T-helper 1 cell treated with Interleukin-12 subunit alpha and Interleukin-12 subunit beta and Interleukin-4 antibody, amounts not matched to agents 30 μg/mL and 1 μg/mL, for 36 hours (primary cell): ENCODE data around the gene TSPYL2.
A peak's percentile ranks its signal among the peaks of the same experiment; 100 is the strongest.

Experiments used
- H3K27ac Mint-ChIP-seq: one replicate; pipeline ENCODE4 v1.8.0; 2021; ENCODE audit warnings: mild to moderate bottlenecking, mixed read lengths
- H3K27me3 Mint-ChIP-seq: one replicate; pipeline ENCODE4 v1.8.0; 2021; ENCODE audit warnings: low read depth, mixed read lengths
- H3K36me3 Mint-ChIP-seq: one replicate; pipeline ENCODE4 v1.8.0; 2021; ENCODE audit warnings: low read depth, mixed read lengths
- H3K4me1 Mint-ChIP-seq: one replicate; pipeline ENCODE4 v1.8.0; 2021; ENCODE audit warnings: low read depth, mixed read lengths
- H3K4me3 Mint-ChIP-seq: one replicate; pipeline ENCODE4 v1.8.0; 2021; ENCODE audit warnings: mild to moderate bottlenecking, moderate library complexity, mixed read lengths
- H3K9me3 Mint-ChIP-seq: one replicate; pipeline ENCODE4 v1.8.0; 2021; ENCODE audit warnings: mixed read lengths

The TSPYL2 gene

GRCh38 chrX:53088136-53088974 is 6.2 kb downstream of the TSPYL2 start:
- H3K36me3 Mint-ChIP-seq: peaks cover 18% of the 10 kb centered on the region
- H3K4me1 Mint-ChIP-seq: peaks cover 29% of the 10 kb centered on the region
- no peaks in the 10 kb centered on the region for H3K9me3 Mint-ChIP-seq
- peak overlapping the region; percentile 88 for H3K27ac Mint-ChIP-seq
- H3K4me3 Mint-ChIP-seq: peak overlapping the region; percentile 83
- no peaks in the 10 kb centered on the region for H3K27me3 Mint-ChIP-seq

GRCh38 chrX:53089224-53089842 is 7.2 kb downstream of the TSPYL2 start:
- Mint-ChIP-seq H3K27me3 (no peaks in the 10 kb centered on the region), H3K9me3 (no peaks in the 10 kb centered on the region), H3K4me1 (peaks cover 24% of the 10 kb centered on the region), H3K36me3 (peaks cover 14% of the 10 kb centered on the region), H3K27ac (peak overlapping the region; percentile 61), H3K4me3 (peak overlapping the region; percentile 83)

GRCh38 chrX:53089925-53090324 is 7.8 kb downstream of the TSPYL2 start:
- peaks cover 13% of the 10 kb centered on the region for H3K36me3 Mint-ChIP-seq
- H3K4me3 Mint-ChIP-seq: no peak overlapping the region
- H3K9me3 Mint-ChIP-seq: no peaks in the 10 kb centered on the region
- no peak overlapping the region for H3K27ac Mint-ChIP-seq
- no peaks in the 10 kb centered on the region for H3K27me3 Mint-ChIP-seq
- H3K4me1 Mint-ChIP-seq: peaks cover 29% of the 10 kb centered on the region

GRCh38 chrX:53091354-53091753 is 9.2 kb downstream of the TSPYL2 start:
- peaks cover 32% of the 10 kb centered on the region for H3K4me1 Mint-ChIP-seq
- H3K9me3 Mint-ChIP-seq: no peaks in the 10 kb centered on the region
- no peak overlapping the region for H3K4me3 Mint-ChIP-seq
- no peaks in the 10 kb centered on the region for H3K27me3 Mint-ChIP-seq
- H3K36me3 Mint-ChIP-seq: peaks cover 3% of the 10 kb centered on the region
- H3K27ac Mint-ChIP-seq: no peak overlapping the region

- H3K27ac Mint-ChIP-seq: peak overlapping the region; percentile 87
- H3K4me1 Mint-ChIP-seq: peaks cover 26% of the 10 kb centered on the region
- H3K9me3 Mint-ChIP-seq: no peaks in the 10 kb centered on the region
- H3K36me3 Mint-ChIP-seq: no peaks in the 10 kb centered on the region
- H3K4me3 Mint-ChIP-seq: peak overlapping the region; percentile 89
- H3K27me3 Mint-ChIP-seq: no peaks in the 10 kb centered on the region
Observed at GRCh38 chrX:53093177-53093655, 11.0 kb downstream of the TSPYL2 start.

- Mint-ChIP-seq H3K4me3 (peak within 1 kb of the TSS; percentile 89), H3K27me3 (no peaks in the 10 kb centered on the region), H3K36me3 (no peaks in the 10 kb centered on the region), H3K27ac (peak within 1 kb of the TSS; percentile 87), H3K9me3 (no peaks in the 10 kb centered on the region), H3K4me1 (peaks cover 18% of the 10 kb centered on the region)
Observed at GRCh38 chrX:53093748-53094581, 11.8 kb downstream of the TSPYL2 start, which contains the start of gene KANTR. KANTR (plus strand) TSS chrX:53094142; CDS start chrX:53124273, 30,131 bp downstream.

- Mint-ChIP-seq H3K9me3 (no peaks in the 10 kb centered on the region), H3K27ac (peak overlapping the region; percentile 87), H3K4me1 (peaks cover 15% of the 10 kb centered on the region), H3K36me3 (peaks cover 3% of the 10 kb centered on the region), H3K4me3 (peak overlapping the region; percentile 89), H3K27me3 (no peaks in the 10 kb centered on the region)
Observed at GRCh38 chrX:53094582-53094905, 12.4 kb downstream of the TSPYL2 start.

- Mint-ChIP-seq H3K4me1 (peaks cover 15% of the 10 kb centered on the region), H3K4me3 (peak overlapping the region; percentile 59), H3K27ac (no peak overlapping the region), H3K27me3 (no peaks in the 10 kb centered on the region), H3K9me3 (no peaks in the 10 kb centered on the region), H3K36me3 (peaks cover 4% of the 10 kb centered on the region)
Observed at GRCh38 chrX:53095796-53096195, 13.6 kb downstream of the TSPYL2 start.

- H3K4me3 Mint-ChIP-seq: no peak overlapping the region
- no peaks in the 10 kb centered on the region for H3K9me3 Mint-ChIP-seq
- H3K36me3 Mint-ChIP-seq: peaks cover 4% of the 10 kb centered on the region
- H3K4me1 Mint-ChIP-seq: peaks cover 7% of the 10 kb centered on the region
- H3K27me3 Mint-ChIP-seq: no peaks in the 10 kb centered on the region
- H3K27ac Mint-ChIP-seq: no peak overlapping the region
Observed at GRCh38 chrX:53114864-53115549, 32.8 kb downstream of the TSPYL2 start.

GRCh38 chrX:53115550-53115874 is 33.3 kb downstream of the TSPYL2 start:
- peaks cover 4% of the 10 kb centered on the region for H3K36me3 Mint-ChIP-seq
- no peak overlapping the region for H3K4me3 Mint-ChIP-seq
- H3K27ac Mint-ChIP-seq: no peak overlapping the region
- no peaks in the 10 kb centered on the region for H3K9me3 Mint-ChIP-seq
- H3K4me1 Mint-ChIP-seq: peaks cover 7% of the 10 kb centered on the region
- no peaks in the 10 kb centered on the region for H3K27me3 Mint-ChIP-seq

GRCh38 chrX:53116101-53116500 is 33.9 kb downstream of the TSPYL2 start:
- Mint-ChIP-seq H3K9me3 (no peaks in the 10 kb centered on the region), H3K4me1 (peaks cover 7% of the 10 kb centered on the region), H3K27ac (peak overlapping the region; percentile 5), H3K36me3 (peaks cover 4% of the 10 kb centered on the region), H3K4me3 (no peak overlapping the region), H3K27me3 (no peaks in the 10 kb centered on the region)

- H3K27ac Mint-ChIP-seq: no peak overlapping the region
- peaks cover 5% of the 10 kb centered on the region for H3K36me3 Mint-ChIP-seq
- no peaks in the 10 kb centered on the region for H3K9me3 Mint-ChIP-seq
- H3K27me3 Mint-ChIP-seq: no peaks in the 10 kb centered on the region
- H3K4me3 Mint-ChIP-seq: no peak overlapping the region
- H3K4me1 Mint-ChIP-seq: peaks cover 4% of the 10 kb centered on the region
Observed at GRCh38 chrX:53122013-53122412, 39.8 kb downstream of the TSPYL2 start.

GRCh38 chrX:53125506-53125905 is 43.3 kb downstream of the TSPYL2 start:
- no peaks in the 10 kb centered on the region for H3K27me3 Mint-ChIP-seq
- no peak overlapping the region for H3K4me3 Mint-ChIP-seq
- no peak overlapping the region for H3K27ac Mint-ChIP-seq
- H3K36me3 Mint-ChIP-seq: peaks cover 5% of the 10 kb centered on the region
- peaks cover 4% of the 10 kb centered on the region for H3K4me1 Mint-ChIP-seq
- no peaks in the 10 kb centered on the region for H3K9me3 Mint-ChIP-seq

GRCh38 chrX:53126377-53126776 is 44.2 kb downstream of the TSPYL2 start:
- Mint-ChIP-seq H3K36me3 (peaks cover 5% of the 10 kb centered on the region), H3K27me3 (no peaks in the 10 kb centered on the region), H3K4me1 (peaks cover 5% of the 10 kb centered on the region), H3K27ac (no peak overlapping the region), H3K9me3 (no peaks in the 10 kb centered on the region), H3K4me3 (no peak overlapping the region)
